Neuronal stem cell (in vitro differentiated cells): Measurements from ENCODE around the gene PET100.
A peak's percentile ranks its signal among the peaks of the same experiment; 100 is the strongest.
"Not testable (repeated sequence)": the region's sequence is repeated elsewhere in the genome, so short reads cannot be mapped to it uniquely, and the experiment has no call there.

Source experiments
- DNase-seq: peaks from one replicate; pipeline ENCODE4 v3.0.0-alpha.2; 2013; ENCODE audit warnings: low spot score
- H2AFZ ChIP-seq: one replicate; pipeline ENCODE4 v1.6.1; 2013; ENCODE audit warnings: mild to moderate bottlenecking, low read length, inconsistent platforms
- H2AK5ac ChIP-seq: 2 replicates; pipeline ENCODE4 v1.6.1; 2013; ENCODE audit warnings: low read depth, mild to moderate bottlenecking, inconsistent platforms, low read length, moderate library complexity, mixed read lengths
- H2BK120ac ChIP-seq: 2 replicates; pipeline ENCODE4 v1.6.1; 2013; ENCODE audit warnings: low read depth, mild to moderate bottlenecking, inconsistent platforms, low read length, moderate library complexity, mixed read lengths
- H2BK12ac ChIP-seq: one replicate; pipeline ENCODE4 v1.6.1; 2013; ENCODE audit warnings: low read length, inconsistent platforms
- H2BK15ac ChIP-seq: 2 replicates; pipeline ENCODE4 v1.6.1; 2013; ENCODE audit warnings: mild to moderate bottlenecking, low read length, inconsistent platforms, mixed read lengths
- H2BK5ac ChIP-seq: one replicate; pipeline ENCODE4 v1.6.1; 2013; ENCODE audit warnings: inconsistent platforms, mild to moderate bottlenecking, low read length, moderate library complexity
- H3K14ac ChIP-seq: one replicate; pipeline ENCODE4 v1.6.1; 2013; ENCODE audit warnings: low read length, inconsistent platforms
- H3K18ac ChIP-seq: 2 replicates; pipeline ENCODE4 v1.6.1; 2013; ENCODE audit warnings: low read length, inconsistent platforms
- H3K23ac ChIP-seq: 2 replicates; pipeline ENCODE4 v1.6.1; 2013; ENCODE audit warnings: low read depth, mild to moderate bottlenecking, mixed read lengths, low read length, inconsistent platforms; ENCODE audit not compliant: poor library complexity
- H3K27ac ChIP-seq: replicated peaks from 3 replicates; pipeline ENCODE4 v1.5.1; 2013; ENCODE audit warnings: low read length, inconsistent platforms
- H3K27me3 ChIP-seq, 3 experiments: 2 replicates each; pipeline ENCODE4 v1.6.1; 2013; ENCODE audit warnings: low read length in 3 of 3, mild to moderate bottlenecking in 2 of 3, inconsistent platforms in 1 of 3, low read depth in 1 of 3, mixed read lengths in 1 of 3, moderate library complexity in 1 of 3; ENCODE audit not compliant: control insufficient read depth in 3 of 3, insufficient read depth in 3 of 3
- H3K36me3 ChIP-seq, 2 donors: replicated peaks in 1 of 2; 2 replicates each; pipeline ENCODE4 v1.6.1; 2013; ENCODE audit warnings: low read length in 2 of 2; ENCODE audit not compliant: control insufficient read depth in 2 of 2, insufficient read depth in 2 of 2
- H3K4ac ChIP-seq: 2 replicates; pipeline ENCODE4 v1.6.1; 2013; ENCODE audit warnings: inconsistent platforms, mild to moderate bottlenecking, low read length, moderate library complexity
- H3K4me1 ChIP-seq, 2 donors: 1 replicate in 1 of 2; 2 replicates in 1 of 2; pipeline ENCODE4 v1.6.1; 2013; ENCODE audit warnings: low read length in 2 of 2, low read depth in 1 of 2; ENCODE audit not compliant: control insufficient read depth in 2 of 2, insufficient read depth in 1 of 2
- H3K4me2 ChIP-seq: one replicate; pipeline ENCODE4 v1.6.1; 2013; ENCODE audit warnings: mild to moderate bottlenecking, low read length, inconsistent platforms; ENCODE audit not compliant: insufficient read depth, poor library complexity, severe bottlenecking
- H3K4me3 ChIP-seq, 2 donors: 2 replicates each; pipeline ENCODE4 v1.5.1; 2013; ENCODE audit warnings: low read length in 2 of 2, mild to moderate bottlenecking in 2 of 2, inconsistent platforms in 1 of 2, moderate library complexity in 1 of 2
- H3K79me1 ChIP-seq: one replicate; pipeline ENCODE4 v1.6.1; 2013; ENCODE audit warnings: low read depth, mild to moderate bottlenecking, inconsistent platforms, low read length, moderate library complexity
- H3K9ac ChIP-seq: one replicate; pipeline ENCODE4 v1.6.1; 2013; ENCODE audit warnings: mild to moderate bottlenecking, low read depth, low read length, inconsistent platforms; ENCODE audit not compliant: poor library complexity
- H3K9me3 ChIP-seq, 2 donors: replicated peaks in 1 of 2; 2 replicates each; pipeline versions ENCODE3 to v1.6.1; 2013; ENCODE audit warnings: low read length in 2 of 2, mild to moderate bottlenecking in 2 of 2, inconsistent platforms in 1 of 2, low read depth in 1 of 2, mixed read lengths in 1 of 2, moderate library complexity in 1 of 2; ENCODE audit not compliant: control insufficient read depth in 2 of 2, insufficient read depth in 1 of 2
- H4K8ac ChIP-seq: one replicate; pipeline ENCODE4 v1.6.1; 2013; ENCODE audit warnings: low read depth, mild to moderate bottlenecking, inconsistent platforms, low read length, moderate library complexity
- H4K91ac ChIP-seq: one replicate; pipeline ENCODE4 v1.6.1; 2013; ENCODE audit warnings: low read length, low read depth, mild to moderate bottlenecking, inconsistent platforms; ENCODE audit not compliant: poor library complexity
- WGBS, 2 donors: extraction: QIAGEN DNeasy Blood & Tissue Kit; methylation state at CpG; one replicate each; pipeline ENCODE4 v1.1.7; 2013; ENCODE audit warnings: missing lambda C conversion rate in 2 of 2, mixed read lengths in 1 of 2; ENCODE audit not compliant: insufficient read length in 2 of 2, insufficient replicate concordance in 1 of 2; ENCODE audit errors: extremely low coverage in 2 of 2; 5-methylcytosine and 5-hydroxymethylcytosine counted together

Gene PET100

GRCh38 chr19:7643629-7644549, 14.3 kb downstream of the PET100 start:
- not testable (repeated sequence) for DNase-seq, H3K79me1 ChIP-seq, H2BK12ac ChIP-seq, H3K4ac ChIP-seq, H2AFZ ChIP-seq, H3K4me1 ChIP-seq, H3K18ac ChIP-seq, H2AK5ac ChIP-seq, H4K91ac ChIP-seq, H3K4me2 ChIP-seq, H3K27ac ChIP-seq, H2BK15ac ChIP-seq, H3K14ac ChIP-seq, H3K36me3 ChIP-seq, H3K27me3 ChIP-seq, H2BK120ac ChIP-seq, H4K8ac ChIP-seq, H3K9ac ChIP-seq, H3K9me3 ChIP-seq
- Histone ChIP-seq H3K23ac (peak overlapping the region; percentile 89), H2BK5ac (peak overlapping the region; percentile 24), H3K4me3 (peak overlapping the region in 1 of 2 donors; percentile 22)
- no CpG with 5 or more reads among the region's 10 CpGs for WGBS, 2 donors

- H3K36me3 ChIP-seq: peaks cover 0 to 3% of the 10 kb centered on the region in 2 donors
- no peak overlapping the region for H2AFZ ChIP-seq
- no peak overlapping the region for H3K4me2 ChIP-seq
- no CpG with 5 or more reads among the region's 20 CpGs for WGBS, 2 donors
- no peak overlapping the region for H2BK15ac ChIP-seq
- H3K27me3 ChIP-seq: peaks cover 0 to 10% (median 2%) of the 10 kb centered on the region in 3 experiments
- no peak overlapping the region for H3K14ac ChIP-seq
- no peak for DNase-seq
- H4K91ac ChIP-seq: no peak overlapping the region
- H3K4ac ChIP-seq: no peak overlapping the region
- H3K79me1 ChIP-seq: peaks cover 5% of the 10 kb centered on the region
- H4K8ac ChIP-seq: no peak overlapping the region
- H3K4me1 ChIP-seq: peaks cover 0 to 3% of the 10 kb centered on the region in 2 donors
- no peak overlapping the region for H3K27ac ChIP-seq
- peak overlapping the region in 1 of 2 donors; percentile 22 for H3K4me3 ChIP-seq
- no peak overlapping the region for H2BK120ac ChIP-seq
- H3K23ac ChIP-seq: no peak overlapping the region
- no peak overlapping the region for H3K18ac ChIP-seq
- H2AK5ac ChIP-seq: no peak overlapping the region
- no peak overlapping the region for H2BK12ac ChIP-seq
- H3K9me3 ChIP-seq: peaks cover 0 to 8% of the 10 kb centered on the region in 2 donors
- no peak overlapping the region for H2BK5ac ChIP-seq
- H3K9ac ChIP-seq: no peak overlapping the region
Measured at GRCh38 chr19:7644550-7644877, 14.9 kb downstream of the PET100 start.

GRCh38 chr19:7645163-7645562, 15.6 kb downstream of the PET100 start:
- Histone ChIP-seq H2BK15ac (no peak overlapping the region), H2AFZ (no peak overlapping the region), H2BK5ac (peak overlapping the region; percentile 24), H3K9me3 (peaks cover 0 to 2% of the 10 kb centered on the region in 2 donors), H3K27me3 (peaks cover 0 to 10% (median 0%) of the 10 kb centered on the region in 3 experiments), H3K4ac (no peak overlapping the region), H3K79me1 (peaks cover 2% of the 10 kb centered on the region), H4K8ac (no peak overlapping the region), H3K4me1 (no peaks in the 10 kb centered on the region), H3K18ac (no peak overlapping the region), H2BK12ac (no peak overlapping the region), H3K4me3 (no peak overlapping the region), H3K27ac (no peak overlapping the region), H2AK5ac (peak overlapping the region; percentile 75), H3K14ac (no peak overlapping the region), H3K36me3 (no peaks in the 10 kb centered on the region), H3K23ac (no peak overlapping the region), H4K91ac (no peak overlapping the region), H2BK120ac (no peak overlapping the region), H3K4me2 (no peak overlapping the region), H3K9ac (no peak overlapping the region)
- DNase-seq: no peak
- WGBS, 2 donors: no CpG with 5 or more reads among the region's 14 CpGs

GRCh38 chr19:7645656-7646425, 16.2 kb downstream of the PET100 start:
- Histone ChIP-seq H3K27me3 (peaks cover 0 to 17% (median under 1%) of the 10 kb centered on the region in 3 experiments), H2BK120ac (no peak overlapping the region), H3K27ac (no peak overlapping the region), H3K4me1 (no peaks in the 10 kb centered on the region), H2AK5ac (peak overlapping the region; percentile 75), H4K91ac (no peak overlapping the region), H2BK12ac (peak overlapping the region; percentile 73), H3K4me3 (no peak overlapping the region), H3K4me2 (no peak overlapping the region), H3K9ac (no peak overlapping the region), H3K23ac (no peak overlapping the region), H4K8ac (no peak overlapping the region), H3K18ac (no peak overlapping the region), H3K79me1 (peaks cover 2% of the 10 kb centered on the region), H3K36me3 (no peaks in the 10 kb centered on the region), H3K14ac (no peak overlapping the region), H3K4ac (no peak overlapping the region), H2AFZ (peak overlapping the region; percentile 17), H2BK5ac (no peak overlapping the region), H3K9me3 (no peaks in the 10 kb centered on the region), H2BK15ac (no peak overlapping the region)
- no CpG with 5 or more reads among the region's 20 CpGs for WGBS, 2 donors
- no peak for DNase-seq
